ENCODE measurements around the gene ANKMY1. TPM values are rescaled to one million over a fixed set of nuclear protein-coding genes. Genes with fewer than 3 reads are reported as not detected.
A peak's percentile ranks its signal among the peaks of the same experiment; 100 is the strongest.

ANKMY1 gene
- total and polyA plus RNA-seq, 2 experiments from 2014 or later, result 2.3 to 8.9 TPM

- no peak for TF ChIP-seq ZNF462 (CRISPR knock-in tag; IDR thresholded peaks at IDR 0.05)
- TF ChIP-seq STAT1 (IDR thresholded peaks at IDR 0.05; ENCODE audit: unreplicated experiment), result no peak
These were observed 105.1 kb downstream of the ANKMY1 start (continued) for GRCh38 chr2:240452462-240453256.

- Mint-ChIP-seq H3K9me3 (no peaks in the 10 kb centered on the region), H3K4me1 (peaks cover 29% of the 10 kb centered on the region), H3K36me3 (ENCODE audit: low read depth) (no peaks in the 10 kb centered on the region), H3K27ac (no peak overlapping the region), H3K4me3 (peak overlapping the region; percentile 66), H3K27me3 (ENCODE audit: insufficient read depth, low read depth, poor library complexity) (peaks cover 27% of the 10 kb centered on the region)
- Histone ChIP-seq H3K27me3 (ENCODE audit: insufficient read depth) (peaks cover 34% of the 10 kb centered on the region), H3F3A (replicated peaks; ENCODE audit: low read depth) (no peaks in the 10 kb centered on the region), H3K79me2 (replicated peaks; ENCODE audit: insufficient read depth) (no peaks in the 10 kb centered on the region), H3K27ac (ENCODE audit: low read depth) (no peak overlapping the region), H3K4me3 (peak overlapping the region; percentile 60), H4K20me1 (replicated peaks; ENCODE audit: insufficient read depth) (peaks cover 28% of the 10 kb centered on the region), H3K36me3 (ENCODE audit: insufficient read depth) (no peaks in the 10 kb centered on the region), H3K4me1 (ENCODE audit: insufficient read depth) (peaks cover 20% of the 10 kb centered on the region), H2AFZ (no peak overlapping the region), H3K4me2 (peak overlapping the region; percentile 77), H3K9me2 (ENCODE audit: insufficient read depth) (no peaks in the 10 kb centered on the region)
- no peak for ATAC-seq
- no peak for DNase-seq (ENCODE audit: low spot score)
- TF ChIP-seq POLR2AphosphoS5 (IDR thresholded peaks at IDR 0.05; ENCODE audit: low read depth) (no peak), ZNF114 (CRISPR knock-in tag; IDR thresholded peaks at IDR 0.05) (no peak), EZH2phosphoT487 (IDR thresholded peaks at IDR 0.05; ENCODE audit: unreplicated experiment) (no peak), ZNF331 (CRISPR knock-in tag; IDR thresholded peaks at IDR 0.05; ENCODE audit: low read depth) (no peak), REST (IDR thresholded peaks at IDR 0.05; ENCODE audit: unreplicated experiment) (no peak)
These were observed 105.9 kb downstream of the ANKMY1 start for GRCh38 chr2:240451791-240452461.
